Midbrain (tissue), 1 donor: Measurements from ENCODE around the gene TTLL1.

ENCODE experiments used
- DNase-seq: peaks from one replicate; lab custom pipeline; 2025; lab: John Stamatoyannopoulos, UW

The TTLL1 gene

DNA sequence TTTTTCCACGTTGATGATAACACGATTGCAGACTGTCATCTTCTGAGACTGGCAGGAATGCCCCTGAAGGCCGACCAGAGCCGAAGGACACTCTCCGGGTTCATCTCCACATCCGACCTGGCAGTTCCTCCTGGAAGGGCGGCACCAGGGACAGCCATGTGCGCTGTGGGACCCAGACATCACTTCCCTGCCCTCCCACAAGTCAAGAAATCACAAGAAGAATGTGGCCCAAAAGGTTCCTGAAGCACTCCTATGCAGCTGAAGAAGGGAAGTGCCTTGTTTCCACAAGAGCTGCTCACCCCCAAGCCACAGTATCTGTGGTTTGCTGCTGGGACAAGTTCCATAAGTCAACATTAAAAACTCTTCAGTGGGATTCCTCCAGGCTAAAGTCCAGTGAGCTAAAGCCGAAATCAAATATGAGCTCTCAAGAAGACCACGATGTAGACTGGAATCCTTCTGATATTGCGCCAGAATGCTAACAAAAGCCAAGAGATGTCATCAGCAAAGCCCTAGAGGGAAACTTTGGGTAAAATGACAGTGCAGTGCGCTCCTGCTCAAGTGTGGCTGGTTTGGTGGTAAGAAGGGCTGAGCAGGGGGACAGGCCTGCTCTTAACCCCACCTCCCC, 95.4 kb downstream of the TTLL1 start:
- no peak for DNase-seq

- DNase-seq, result no peak
Observed at GRCh38 chr22:42992886-42993479, 96.2 kb downstream of the TTLL1 start.

- no peak for DNase-seq
Observed at GRCh38 chr22:42992092-42992491, 97.1 kb downstream of the TTLL1 start.

DNA sequence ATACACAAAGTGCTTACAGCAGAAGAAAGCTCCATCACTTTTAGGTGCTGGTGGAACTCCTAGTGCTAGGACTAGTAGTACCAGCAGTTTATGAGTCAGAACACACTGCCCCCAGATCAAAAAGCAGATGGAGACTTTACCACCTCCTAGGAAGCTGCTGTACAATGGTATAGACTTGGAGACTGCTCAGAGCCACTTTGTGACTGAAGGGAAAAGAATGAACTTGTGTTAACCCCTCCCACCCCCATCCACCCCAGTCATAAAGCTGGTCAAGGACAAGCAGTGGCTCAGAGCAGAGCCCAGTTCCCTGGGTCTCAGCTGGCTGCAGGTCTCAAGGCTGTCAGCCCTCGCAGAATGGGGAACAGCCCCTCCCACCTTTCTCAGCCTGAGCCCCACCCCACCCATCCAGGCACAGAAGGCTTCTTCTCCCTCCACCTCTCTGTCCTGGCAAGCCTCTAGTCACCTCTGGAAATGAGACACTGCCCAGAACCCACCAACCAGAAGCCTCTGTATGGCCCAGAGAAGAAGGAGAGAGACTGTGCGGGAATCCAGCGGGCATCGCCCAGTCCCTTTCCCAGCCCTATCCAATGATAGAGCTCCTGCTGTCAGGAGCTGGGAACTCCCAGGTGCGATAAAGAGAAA, 98.1 kb downstream of the TTLL1 start:
- no peak for DNase-seq

GRCh38 chr22:42990131-42990838, 98.9 kb downstream of the TTLL1 start:
- no peak for DNase-seq
